ENCODE measurements around the gene VSNL1. TPM values are rescaled to one million over a fixed set of nuclear protein-coding genes. Genes with fewer than 3 reads are reported as not detected.

The VSNL1 gene
- total RNA-seq, 1 donor from 2014 or later, result 15.8 TPM

- no peaks in the 10 kb centered on the region for H3K27me3 ChIP-seq (ENCODE audit: low read depth)
- H3K27ac ChIP-seq (replicated peaks), result no peak overlapping the region
- H3K4me3 ChIP-seq, result no peak overlapping the region
- intact Hi-C loops (cut with micrococcal nuclease), result no loop called here
- H3K36me3 ChIP-seq, result no peaks in the 10 kb centered on the region
- no peak for TF ChIP-seq CTCF (IDR thresholded peaks at IDR 0.05; ENCODE audit: borderline replicate concordance)
- H3K4me1 ChIP-seq, result peaks cover 3% of the 10 kb centered on the region
- DNase-seq, result no peak
- no peaks in the 10 kb centered on the region for H3K9me3 ChIP-seq (replicated peaks)
Measured at GRCh38 chr2:17571681-17572080, 31.2 kb downstream of the VSNL1 start.

- peak; percentile 28 for TF ChIP-seq CTCF (IDR thresholded peaks at IDR 0.05; ENCODE audit: borderline replicate concordance)
- DNase-seq, result no peak
- Histone ChIP-seq H3K27me3 (ENCODE audit: low read depth) (no peaks in the 10 kb centered on the region), H3K36me3 (no peaks in the 10 kb centered on the region), H3K4me1 (peaks cover 3% of the 10 kb centered on the region), H3K27ac (replicated peaks) (no peak overlapping the region), H3K4me3 (no peak overlapping the region), H3K9me3 (replicated peaks) (no peaks in the 10 kb centered on the region)
- intact Hi-C loops (cut with micrococcal nuclease), result no loop called here
Measured at GRCh38 chr2:17573085-17573803, 32.7 kb downstream of the VSNL1 start.

- Histone ChIP-seq H3K27ac (replicated peaks) (no peak overlapping the region), H3K9me3 (replicated peaks) (no peaks in the 10 kb centered on the region), H3K4me3 (no peak overlapping the region), H3K27me3 (ENCODE audit: low read depth) (no peaks in the 10 kb centered on the region), H3K36me3 (no peaks in the 10 kb centered on the region), H3K4me1 (peaks cover 3% of the 10 kb centered on the region)
- intact Hi-C loops (cut with micrococcal nuclease), result no loop called here
- TF ChIP-seq CTCF (IDR thresholded peaks at IDR 0.05; ENCODE audit: borderline replicate concordance), result no peak
- DNase-seq, result no peak
Measured at GRCh38 chr2:17573804-17574175, 33.3 kb downstream of the VSNL1 start.

GRCh38 chr2:17574406-17575073 lies 34.0 kb downstream of the VSNL1 start:
- no peak for DNase-seq
- no peaks in the 10 kb centered on the region for H3K36me3 ChIP-seq
- H3K4me1 ChIP-seq, result peaks cover 3% of the 10 kb centered on the region
- H3K4me3 ChIP-seq, result no peak overlapping the region
- TF ChIP-seq CTCF (IDR thresholded peaks at IDR 0.05; ENCODE audit: borderline replicate concordance), result no peak
- H3K27ac ChIP-seq (replicated peaks), result no peak overlapping the region
- intact Hi-C loops (cut with micrococcal nuclease), result no loop called here
- H3K27me3 ChIP-seq (ENCODE audit: low read depth), result no peaks in the 10 kb centered on the region
- no peaks in the 10 kb centered on the region for H3K9me3 ChIP-seq (replicated peaks)

GRCh38 chr2:17576802-17577201 lies 36.3 kb downstream of the VSNL1 start:
- Histone ChIP-seq H3K27ac (replicated peaks) (no peak overlapping the region), H3K4me1 (peaks cover 3% of the 10 kb centered on the region), H3K4me3 (no peak overlapping the region), H3K9me3 (replicated peaks) (no peaks in the 10 kb centered on the region), H3K27me3 (ENCODE audit: low read depth) (no peaks in the 10 kb centered on the region), H3K36me3 (no peaks in the 10 kb centered on the region)
- no peak for TF ChIP-seq CTCF (IDR thresholded peaks at IDR 0.05; ENCODE audit: borderline replicate concordance)
- intact Hi-C loops (cut with micrococcal nuclease), result no loop called here
- DNase-seq, result no peak
